ENCODE data around the gene UBE4B.
"Not testable (repeated sequence)": the region's sequence is repeated elsewhere in the genome, so short reads cannot be mapped to it uniquely, and the experiment has no call there.

Gene UBE4B

DNA sequence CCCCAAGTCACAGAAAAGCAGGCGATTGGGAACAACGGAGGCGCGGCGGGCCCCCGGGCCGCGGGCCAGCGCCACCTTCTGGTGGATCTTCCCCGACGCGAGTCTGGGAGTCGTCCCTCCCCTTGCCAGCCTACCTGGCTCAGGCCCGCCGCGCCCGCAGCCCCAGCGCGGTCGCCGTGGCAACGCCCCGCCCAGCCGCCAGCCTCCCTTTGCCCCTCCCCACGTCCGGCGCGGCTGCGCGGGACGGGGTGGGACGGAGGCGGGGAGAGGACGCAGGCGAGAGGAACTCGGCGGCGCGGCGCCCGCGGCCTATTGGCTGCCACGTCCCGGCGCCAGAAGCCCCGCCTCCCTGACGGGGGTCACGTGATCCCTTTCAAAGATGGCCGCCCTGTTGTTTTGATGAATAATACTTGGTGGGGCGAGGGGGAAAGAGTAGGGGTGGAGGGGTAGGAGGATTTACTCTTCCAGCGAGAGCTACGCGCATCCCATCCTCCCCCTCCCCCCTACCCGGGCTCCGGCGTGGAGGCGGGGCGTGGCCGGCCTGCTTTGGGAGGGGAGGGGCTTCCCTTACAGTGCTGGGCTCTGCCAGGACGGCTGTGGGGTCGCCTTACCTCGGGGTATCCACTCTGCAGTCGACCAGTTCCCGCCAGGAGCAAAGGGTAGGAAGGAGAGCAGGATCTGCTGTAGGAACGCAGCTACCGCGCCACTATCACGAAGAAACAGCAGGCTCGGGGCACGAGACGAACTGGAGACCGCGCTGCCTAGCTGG, at the start of gene UBE4B:
Gene UBE4B, plus strand, starts transcription at position 369 of the 769 bp plus-strand sequence. CDS start 713 bp downstream, outside the sequence.
- DNase-seq, result peak; percentile 95 to 99

DNA sequence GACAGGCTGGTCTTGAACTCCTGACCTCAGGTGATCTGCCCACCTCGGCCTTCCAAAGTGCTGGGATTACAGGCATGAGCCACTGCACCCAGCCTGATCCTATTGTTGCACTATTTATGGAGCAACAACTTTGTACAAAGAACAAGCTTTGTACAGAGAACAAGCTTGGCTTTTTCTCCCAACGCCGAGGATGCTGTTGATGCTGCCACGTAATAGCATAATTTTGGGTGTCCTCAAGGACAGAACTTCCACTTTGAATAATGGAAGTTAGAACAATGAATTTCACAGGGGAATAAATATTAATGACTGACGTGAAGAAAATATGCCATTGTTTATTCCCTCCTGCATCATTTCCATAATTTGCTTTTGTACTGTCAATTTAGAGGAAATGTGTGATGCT, 48.5 kb upstream of the UBE4B start:
- DNase-seq, result no peak

DNA sequence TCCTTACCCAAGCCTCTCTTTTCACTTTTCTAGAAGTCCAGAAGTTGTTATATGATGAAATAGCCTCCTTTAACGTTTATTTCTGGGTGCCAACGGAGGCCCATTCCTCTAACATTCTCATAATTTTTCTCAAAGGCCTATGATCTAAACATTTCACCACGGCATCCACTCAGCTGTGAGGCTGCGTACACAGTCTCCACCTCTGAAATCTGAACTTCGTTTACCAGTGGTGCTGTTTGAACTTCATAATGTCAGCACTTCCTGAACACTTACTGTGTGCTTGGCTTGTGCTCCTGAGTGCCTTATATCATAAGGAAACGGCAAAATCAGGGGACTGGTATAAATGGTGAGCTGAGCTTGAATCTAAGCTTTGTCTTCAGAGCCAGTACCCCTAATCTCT, 47.8 kb upstream of the UBE4B start:
- no peak for DNase-seq

DNA sequence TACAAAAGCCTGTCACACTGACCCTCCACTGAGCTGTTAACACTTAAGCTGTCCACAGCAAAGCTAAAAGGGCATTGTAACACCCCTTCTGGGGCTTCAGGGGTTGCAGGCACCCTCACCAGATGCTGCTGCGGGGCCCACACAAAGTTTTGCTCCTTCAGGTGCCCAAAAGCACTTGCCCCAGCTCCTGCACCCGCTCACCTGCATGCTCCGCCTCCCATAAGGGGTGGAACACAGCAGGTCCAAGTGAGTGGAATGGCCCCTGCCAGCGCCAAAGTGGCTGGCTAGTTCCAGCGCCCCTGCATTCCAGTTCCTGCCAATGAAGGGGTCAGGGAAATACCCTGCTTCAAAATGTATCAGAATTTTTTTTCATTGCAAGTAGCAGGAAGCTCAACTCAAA, 43.0 kb upstream of the UBE4B start:
- DNase-seq, result no peak

DNA sequence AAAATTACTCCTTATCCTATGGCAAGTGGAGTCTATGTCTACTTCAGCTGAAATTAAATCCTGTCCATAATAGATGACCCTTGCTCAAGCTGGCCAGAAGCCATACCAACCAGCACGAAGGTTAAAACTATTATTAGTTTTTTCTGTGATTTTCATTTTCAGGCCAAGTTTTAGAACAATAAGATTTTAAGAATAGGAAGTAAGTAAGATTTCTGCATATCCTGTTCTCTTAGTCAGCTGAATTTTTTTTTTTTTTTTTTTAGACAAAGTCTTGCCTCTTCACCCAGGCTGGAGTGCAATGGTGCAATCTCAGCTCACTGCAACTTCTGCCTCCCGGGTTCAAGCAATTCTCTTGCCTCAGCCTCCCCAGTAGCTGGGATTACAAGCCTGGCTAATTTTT, 41.8 kb upstream of the UBE4B start:
- no peak for DNase-seq

DNA sequence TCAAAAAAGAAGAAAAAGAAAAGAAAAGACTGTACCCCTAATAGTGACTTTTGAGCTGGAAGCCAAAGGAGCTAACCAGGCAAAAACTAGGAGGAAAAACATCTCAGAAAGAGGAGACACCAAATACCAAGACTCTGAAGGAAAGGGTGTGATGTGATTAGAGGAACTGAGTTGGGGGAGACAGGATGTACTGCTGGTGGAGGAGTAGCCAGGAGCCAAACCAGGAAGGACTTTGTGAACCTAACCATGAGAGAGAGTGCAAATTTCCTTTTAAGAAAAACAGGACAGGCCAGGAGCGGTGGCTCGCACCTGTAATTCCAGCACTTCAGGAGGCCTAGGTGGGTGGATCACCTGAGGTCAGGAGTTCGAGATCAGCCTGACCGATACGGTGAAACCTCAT, 39.8 kb upstream of the UBE4B start:
- DNase-seq, result no peak

DNA sequence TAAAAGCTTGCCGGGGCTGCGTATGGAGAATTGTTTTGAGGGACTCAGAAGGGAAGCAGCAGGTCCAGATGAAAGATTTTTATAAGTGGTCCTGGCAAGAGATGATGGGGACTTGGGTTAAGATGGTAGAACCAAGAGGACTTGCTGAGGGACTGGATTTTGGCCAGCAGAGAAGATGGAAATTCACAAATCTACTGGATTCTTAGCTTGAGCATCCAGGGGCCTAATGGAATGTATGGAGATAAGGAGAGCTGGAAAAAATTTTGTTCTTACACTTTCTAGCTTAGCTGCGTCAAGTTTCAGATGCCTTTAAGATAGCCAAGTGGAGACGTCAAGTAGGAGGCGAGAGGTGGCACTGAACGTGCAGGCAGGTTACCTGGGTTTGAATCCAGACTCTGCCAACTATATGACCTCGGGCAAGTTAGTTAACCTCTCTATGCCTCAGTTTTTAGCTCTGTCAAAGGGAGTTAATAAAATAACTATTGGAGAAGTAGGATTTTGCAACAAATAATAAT, 39.1 kb upstream of the UBE4B start:
- DNase-seq, result no peak

DNA sequence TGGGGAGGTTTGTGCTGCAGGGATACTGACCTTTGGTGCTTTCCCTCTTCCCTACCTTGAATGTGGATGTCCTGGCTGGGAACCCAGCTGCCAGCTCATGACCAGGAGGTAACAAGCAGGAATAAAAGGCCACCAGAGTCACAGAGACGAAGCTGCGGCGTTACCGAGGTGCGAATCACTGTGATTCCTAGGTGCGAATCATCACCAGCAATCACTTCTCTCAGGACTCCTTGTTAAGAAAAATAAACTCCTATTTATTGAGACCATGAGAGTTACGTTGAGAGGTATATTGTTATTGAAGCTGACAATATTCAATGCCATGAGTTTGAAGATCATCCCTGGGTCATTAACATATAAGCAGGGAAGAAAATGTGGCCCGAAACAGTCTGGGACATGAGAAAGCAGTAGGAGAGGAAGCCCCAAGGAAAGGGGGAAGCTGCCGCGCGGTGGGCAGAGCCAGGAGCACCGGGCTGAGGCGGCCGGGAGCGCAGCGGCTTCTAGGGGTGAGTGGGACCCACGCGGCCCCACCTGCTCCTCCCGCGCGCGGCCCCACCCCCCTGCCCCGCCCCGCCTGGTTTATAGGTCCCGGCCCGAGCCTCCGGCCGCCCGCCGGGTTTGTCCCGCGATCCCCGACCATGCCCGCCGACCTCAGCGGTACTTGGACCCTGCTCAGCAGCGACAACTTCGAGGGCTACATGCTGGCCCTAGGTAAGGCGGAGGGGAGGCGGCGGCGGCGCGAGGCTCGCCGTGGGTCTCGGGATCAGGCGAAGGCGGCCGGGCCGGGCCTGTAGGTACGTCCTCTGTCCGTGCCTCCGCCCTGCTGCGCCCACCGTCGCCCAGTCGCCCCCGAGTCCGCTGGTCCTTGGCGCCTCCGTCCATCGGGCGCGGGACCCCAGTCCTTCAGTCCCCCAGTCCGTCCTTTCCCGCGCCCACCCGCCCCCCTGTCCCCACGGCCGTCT, 35.9 kb upstream of the UBE4B start, which contains the start of gene RBP7:
Gene RBP7, plus strand, starts transcription at position 605 of the 959 bp plus-strand sequence. Its CDS starts 31 bp downstream, at position 636.
- DNase-seq, result no peak

DNA sequence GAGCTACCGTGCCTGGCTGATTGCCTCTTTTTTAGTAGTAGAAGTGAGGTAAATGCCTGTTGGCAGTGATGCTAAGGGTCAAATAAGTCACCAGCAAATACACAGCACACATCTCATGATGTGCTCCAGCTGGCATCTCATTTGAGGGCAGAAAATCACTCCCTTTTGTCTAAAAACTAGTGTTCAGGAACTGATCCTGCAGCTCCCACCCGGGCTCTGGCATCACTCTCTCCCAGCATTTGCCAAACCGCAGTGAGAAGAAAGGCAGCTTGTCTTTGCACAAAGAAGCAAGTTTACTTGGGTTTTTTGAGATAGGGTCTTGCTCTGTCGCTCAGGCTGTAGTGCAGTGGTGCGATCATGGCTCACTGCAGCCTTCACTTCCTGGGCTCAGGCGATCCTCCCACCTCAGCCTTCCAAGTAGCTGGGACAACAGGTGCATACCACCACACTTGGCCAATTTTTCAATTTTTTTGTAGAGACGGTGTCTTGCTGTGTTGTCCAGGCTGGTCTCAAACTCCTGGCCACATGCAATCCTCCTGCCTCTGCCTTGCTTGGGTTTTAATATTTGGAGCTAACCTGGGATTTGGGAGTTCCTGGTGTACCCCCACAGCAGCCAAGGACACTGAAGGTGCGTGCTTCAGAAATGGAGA, 31.6 kb upstream of the UBE4B start:
- no peak for DNase-seq

DNA sequence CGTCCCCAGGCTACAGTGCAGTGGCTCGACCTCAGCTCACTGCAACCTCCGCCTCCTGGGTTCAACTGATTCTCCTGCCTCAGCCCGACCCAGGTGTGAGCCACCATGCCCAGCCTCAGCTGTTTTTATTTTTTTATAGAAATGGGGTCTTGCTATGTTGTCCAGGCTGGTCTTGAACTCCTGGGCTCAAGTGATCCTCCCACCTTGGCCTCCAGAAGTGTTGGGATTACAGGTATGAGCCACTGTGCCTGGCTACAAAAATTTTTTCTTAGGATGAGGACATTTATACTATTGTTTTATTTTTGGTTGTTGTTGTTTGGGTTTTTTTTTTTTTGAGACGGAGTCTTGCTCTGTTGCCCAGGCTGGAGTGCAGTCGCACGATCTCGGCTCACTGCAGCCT, 27.5 kb upstream of the UBE4B start:
- not testable (repeated sequence) for DNase-seq

DNA sequence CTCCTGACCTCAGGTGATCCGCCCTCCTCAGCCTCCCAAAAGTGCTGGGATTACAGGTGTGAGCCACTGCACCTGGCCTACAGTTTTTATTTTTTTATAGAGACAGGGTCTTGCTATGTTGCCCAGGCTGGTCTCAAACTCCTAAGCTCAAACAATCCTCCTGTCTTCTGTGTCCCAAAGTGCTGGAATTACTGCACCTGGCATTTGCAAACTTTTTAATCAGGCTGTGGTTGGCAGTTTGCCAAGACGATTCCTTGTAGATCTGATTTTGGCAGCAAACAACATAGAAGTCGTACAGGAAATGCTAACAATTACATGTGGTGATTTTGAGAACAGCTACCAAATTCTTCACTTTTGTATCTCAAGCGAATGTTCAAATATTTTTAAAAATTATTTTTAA, 25.6 kb upstream of the UBE4B start:
- no peak for DNase-seq

DNA sequence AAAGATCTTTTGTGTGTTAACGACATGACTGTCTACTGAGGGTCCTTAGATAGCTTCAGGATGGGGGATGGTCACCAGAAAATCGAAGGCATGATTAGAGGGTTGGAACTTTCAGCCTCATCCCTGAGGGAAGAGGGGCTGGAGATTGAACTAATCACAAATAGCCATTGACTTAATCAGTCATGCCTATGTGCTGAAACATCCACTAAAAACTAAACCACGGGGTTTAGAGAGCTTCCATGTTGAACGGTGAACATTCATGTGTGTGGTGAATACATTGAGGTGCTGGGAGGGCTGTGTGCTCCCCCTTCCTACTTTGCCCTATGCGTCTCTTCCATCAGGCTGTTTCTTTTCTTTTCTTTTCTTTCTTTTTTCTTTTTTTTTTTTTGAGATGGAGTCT, 18.7 kb upstream of the UBE4B start:
- no peak for DNase-seq

DNA sequence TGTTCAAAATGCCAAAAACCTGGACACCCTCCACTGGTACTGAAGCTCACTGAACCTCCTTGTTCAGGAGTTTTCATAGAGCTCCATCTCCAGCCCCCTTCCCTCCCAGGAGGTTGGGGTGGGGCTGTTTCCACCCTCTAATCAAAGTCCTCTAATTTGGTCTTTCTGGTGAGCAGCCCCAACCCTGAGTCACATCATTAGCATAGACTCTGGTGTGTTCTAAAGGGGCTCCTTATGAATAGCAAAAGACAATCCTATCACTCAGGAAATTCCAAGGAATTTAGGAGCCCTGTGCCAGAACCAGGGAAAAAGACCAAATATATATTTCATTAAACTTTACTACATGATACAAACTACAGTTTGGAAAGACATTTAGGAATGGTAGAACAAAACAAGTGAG, 13.2 kb upstream of the UBE4B start:
- no peak for DNase-seq

DNA sequence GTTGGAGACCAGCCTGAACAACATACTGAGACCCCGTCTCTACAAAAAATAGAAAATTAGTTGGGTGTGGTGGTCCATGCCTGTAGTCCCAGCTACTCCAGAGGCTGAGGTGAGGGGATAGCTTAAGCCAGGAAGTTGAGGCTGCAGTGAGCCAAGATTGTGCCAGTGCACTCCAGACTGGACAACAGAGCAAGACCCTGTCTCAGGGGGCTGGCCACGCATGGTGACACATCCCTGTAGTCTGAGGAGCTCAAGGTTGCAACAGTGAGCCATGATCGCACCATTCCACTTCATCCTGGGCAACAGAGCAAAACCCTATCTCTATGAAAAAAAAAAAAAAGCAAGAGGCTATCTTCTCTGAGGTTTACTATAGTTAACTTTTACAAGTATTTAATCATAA, 12.7 kb upstream of the UBE4B start:
- DNase-seq, result no peak

DNA sequence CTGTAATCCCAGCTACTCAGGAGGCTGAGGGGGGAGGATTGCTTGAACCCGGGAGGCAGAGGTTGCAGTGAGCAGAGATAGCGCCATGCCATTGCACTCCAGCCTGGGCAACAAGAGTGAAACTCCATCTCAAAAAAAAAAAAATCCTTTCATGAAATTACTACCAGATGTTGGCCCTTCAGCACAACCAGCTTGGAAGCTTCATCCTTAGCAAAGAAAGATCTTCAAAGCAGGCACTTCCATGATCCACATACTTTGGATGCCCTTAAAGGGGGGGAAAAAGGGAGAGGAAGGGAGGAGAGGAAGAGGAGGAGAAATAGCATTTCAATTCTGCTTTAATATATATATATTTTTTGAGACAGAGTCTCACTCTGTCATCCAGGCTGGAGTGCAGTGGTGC, 12.1 kb upstream of the UBE4B start:
- DNase-seq, result not testable (repeated sequence)

DNA sequence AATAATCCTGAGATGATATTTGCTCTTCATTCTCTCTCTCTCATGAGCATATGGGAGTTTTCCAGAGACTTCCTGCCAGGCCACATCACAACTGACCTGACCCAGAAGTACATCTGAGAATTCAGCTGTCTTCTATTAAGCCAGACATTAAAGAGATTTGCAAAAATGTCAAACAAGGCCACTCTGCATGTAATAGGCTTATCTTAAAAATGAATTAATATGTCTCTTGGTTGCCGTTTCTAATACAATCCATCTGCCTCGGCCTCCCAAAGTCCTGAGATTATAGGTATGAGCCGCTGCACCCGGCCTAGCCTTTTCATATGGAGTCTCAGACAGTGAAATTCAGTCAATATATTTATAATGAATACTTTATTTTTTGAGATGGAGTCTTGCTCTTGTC, 10.8 kb upstream of the UBE4B start:
- not testable (repeated sequence) for DNase-seq

DNA sequence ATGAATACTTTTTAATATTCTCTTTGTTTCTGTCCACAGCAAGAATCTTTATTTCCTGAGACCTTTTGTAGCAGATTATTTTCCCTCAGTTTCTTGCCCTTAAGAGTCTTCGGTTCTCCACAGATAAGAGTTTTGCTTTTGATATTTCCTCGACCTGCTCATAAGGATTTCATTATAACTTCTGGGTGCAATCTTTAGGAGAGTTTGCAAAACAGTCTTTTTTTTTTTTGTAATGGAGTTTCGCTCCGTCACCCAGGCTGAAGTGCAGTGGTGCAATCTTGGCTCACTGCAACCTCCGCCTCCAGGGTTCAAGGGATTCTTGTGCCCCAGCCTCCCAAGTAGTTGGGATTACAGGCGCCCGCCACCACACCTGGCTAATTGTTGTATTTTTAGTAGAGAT, 10.1 kb upstream of the UBE4B start:
- DNase-seq, result no peak

DNA sequence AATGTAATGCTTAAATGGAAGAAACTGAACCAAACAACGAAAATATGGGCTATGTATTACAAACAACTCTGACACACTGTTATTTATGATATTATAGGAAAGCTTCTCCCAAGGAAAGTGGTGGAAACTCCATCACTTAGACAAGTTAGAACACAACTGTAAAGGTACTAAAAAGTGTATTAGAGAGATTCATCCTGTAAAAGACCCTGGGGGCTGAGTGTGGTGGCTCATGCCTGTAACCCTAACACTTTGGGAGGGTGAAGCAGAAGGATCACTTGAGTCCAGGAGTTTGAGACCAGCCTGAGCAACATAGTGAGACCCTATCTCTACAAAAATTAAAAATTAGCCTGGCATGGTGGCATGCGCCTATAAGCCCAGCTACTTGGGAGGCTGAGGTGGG, 7.4 kb upstream of the UBE4B start:
- no peak for DNase-seq

DNA sequence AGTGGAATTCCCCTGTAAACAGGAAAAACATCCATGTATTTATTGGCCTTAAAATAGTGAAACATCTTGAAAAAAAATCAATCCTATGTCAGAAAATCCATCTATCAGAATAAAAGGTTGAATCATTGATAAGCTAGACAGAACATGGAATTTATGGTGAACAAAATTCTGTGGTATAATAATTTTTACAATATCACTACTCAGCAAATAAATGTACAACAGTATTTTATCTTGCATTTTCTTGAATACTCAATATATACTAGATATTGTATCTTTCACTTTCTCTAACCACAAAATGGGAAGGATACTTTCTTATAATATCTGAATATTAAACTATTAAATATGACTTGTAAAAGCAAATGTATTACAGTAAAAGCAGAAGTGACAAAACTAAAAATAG, 5.7 kb upstream of the UBE4B start:
- DNase-seq, result no peak

DNA sequence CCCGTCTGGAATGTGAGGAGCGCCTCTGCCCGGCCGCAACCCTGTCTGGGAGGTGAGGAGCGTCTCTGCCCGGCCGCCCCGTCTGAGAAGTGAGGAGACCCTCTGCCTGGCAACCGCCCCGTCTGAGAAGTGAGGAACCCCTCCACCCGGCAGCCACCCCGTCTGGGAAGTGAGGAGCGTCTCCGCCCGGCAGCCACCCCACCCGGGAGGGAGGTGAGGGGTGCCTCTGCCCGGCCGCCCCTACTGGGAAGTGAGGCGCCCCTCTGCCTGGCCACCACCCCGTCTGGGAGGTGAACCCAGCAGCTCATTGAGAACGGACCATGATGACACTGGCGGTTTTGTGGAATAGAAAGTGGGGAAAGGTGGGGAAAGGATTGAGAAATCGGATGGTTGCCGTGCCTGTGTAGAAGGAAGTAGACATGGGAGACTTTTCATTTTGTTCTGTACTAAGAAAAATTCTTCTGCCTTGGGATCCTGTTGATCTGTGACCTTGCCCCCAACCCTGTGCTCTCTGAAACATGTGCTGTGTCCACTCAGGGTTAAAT, 3.7 kb upstream of the UBE4B start:
- DNase-seq, result not testable (repeated sequence)

DNA sequence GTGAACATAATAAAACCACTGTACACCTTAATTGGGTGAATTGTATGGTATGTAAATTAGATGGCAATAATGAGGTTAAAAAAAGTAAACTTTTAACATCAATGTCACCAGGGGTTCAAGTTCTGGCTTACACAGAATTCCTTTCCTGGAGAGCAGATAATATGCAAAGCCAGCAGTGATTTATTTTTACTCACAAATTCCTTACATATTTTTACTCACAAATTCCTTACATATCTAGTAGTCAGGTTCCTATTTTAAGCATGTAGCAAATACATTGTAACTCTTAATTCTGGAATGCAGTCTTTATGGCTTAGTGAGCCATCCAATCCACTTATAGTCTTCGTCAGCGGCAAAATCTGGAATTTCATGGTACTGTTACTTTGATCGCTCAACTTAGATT, 1.3 kb upstream of the UBE4B start:
- DNase-seq, result no peak

DNA sequence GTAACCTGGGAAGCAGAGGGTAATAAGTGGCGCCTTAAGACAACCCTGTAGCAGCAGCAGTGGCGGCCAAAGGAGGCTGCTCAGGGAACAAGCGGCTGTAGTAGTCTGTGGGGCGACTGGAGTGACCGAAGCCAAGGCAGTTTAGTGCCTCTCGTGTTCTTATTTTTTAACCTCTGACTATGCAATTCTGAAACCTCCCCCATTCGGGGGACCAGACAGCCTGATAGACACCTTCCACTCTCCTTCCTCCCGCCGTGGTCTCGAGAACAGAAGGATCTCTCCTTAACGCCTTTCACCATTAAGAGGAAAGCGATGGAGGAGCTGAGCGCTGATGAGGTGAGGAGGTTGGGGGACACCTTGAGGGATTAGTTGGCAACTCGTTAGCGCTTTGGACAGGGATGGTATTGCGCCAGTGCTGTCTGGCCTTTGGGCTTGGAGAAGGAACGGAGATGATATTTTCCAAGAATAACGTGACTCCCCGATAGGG, 644 bp downstream of the UBE4B start:
- peak; percentile 13 to 45 for DNase-seq

DNA sequence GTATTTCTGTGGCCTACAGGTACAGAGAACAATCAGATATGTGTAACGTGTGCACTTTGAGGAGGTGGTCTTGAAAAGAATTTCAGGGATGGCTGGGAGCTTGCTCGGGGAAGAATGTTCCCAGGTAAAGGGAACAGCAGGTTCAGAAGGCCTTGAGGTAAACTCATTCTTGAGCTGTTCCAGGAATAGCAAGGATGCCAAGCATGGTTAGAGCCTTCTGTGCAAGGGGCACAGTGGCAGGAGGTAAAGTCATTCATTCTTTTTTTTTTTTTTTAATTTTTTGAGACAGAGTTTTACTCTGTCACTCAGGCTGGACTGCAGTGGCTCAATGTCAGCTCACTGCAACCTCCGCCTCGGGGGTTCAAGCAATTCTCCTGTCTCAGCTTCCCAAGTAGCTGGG, 10.0 kb downstream of the UBE4B start:
- no peak for DNase-seq
